ENCODE measurements around the gene AK8. TPM values are rescaled to one million over a fixed set of nuclear protein-coding genes. Genes with fewer than 3 reads are reported as not detected.

AK8 gene
- total RNA-seq, 1 experiment from 2014 or later, result 0.88 TPM

DNA sequence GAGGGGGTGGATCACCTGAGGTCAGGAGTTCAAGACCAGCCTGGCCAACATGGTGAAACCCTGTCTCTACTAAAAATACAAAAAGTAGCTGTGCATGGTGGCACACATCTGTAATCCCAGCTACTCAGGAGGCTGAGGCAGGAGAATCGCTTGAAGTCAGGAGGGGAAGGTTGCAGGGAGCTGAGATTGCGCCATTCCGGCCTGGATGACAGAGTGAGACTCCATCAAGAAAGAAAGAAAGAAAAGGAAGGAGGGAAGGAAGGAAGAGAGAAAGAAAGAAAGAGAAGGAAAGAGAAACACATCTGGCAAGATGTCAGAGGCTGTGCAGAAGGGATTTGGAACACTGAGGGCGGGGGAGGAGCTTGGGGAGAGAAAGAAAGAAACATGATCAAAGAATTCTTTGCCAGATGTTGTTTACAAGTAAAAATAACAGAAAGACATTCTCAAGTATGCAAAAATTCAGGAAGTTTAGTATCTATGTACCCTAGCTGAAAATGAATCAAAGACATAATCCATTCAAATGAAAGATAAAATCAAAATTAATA lies 93.7 kb downstream of the AK8 start:
- TF ChIP-seq, protein P1, sequence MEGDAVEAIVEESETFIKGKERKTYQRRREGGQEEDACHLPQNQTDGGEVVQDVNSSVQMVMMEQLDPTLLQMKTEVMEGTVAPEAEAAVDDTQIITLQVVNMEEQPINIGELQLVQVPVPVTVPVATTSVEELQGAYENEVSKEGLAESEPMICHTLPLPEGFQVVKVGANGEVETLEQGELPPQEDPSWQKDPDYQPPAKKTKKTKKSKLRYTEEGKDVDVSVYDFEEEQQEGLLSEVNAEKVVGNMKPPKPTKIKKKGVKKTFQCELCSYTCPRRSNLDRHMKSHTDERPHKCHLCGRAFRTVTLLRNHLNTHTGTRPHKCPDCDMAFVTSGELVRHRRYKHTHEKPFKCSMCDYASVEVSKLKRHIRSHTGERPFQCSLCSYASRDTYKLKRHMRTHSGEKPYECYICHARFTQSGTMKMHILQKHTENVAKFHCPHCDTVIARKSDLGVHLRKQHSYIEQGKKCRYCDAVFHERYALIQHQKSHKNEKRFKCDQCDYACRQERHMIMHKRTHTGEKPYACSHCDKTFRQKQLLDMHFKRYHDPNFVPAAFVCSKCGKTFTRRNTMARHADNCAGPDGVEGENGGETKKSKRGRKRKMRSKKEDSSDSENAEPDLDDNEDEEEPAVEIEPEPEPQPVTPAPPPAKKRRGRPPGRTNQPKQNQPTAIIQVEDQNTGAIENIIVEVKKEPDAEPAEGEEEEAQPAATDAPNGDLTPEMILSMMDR (IDR thresholded peaks at IDR 0.05; ENCODE audit: insufficient read depth in 1 of 2, low read depth in 1 of 2, low read length in 1 of 2, severe bottlenecking in 1 of 2, unreplicated experiment in 1 of 2), result no peak
- no peak overlapping the region for H3K4me3 Mint-ChIP-seq (ENCODE audit: unreplicated experiment)
- intact Hi-C loops (cut with micrococcal nuclease; ENCODE audit: unreplicated experiment), result no loop called here
- no peaks in the 10 kb centered on the region for H3K36me3 ChIP-seq (ENCODE audit: control insufficient read depth, insufficient read depth, low read length)
- H3K9me3 Mint-ChIP-seq (ENCODE audit: unreplicated experiment), result peaks cover 8% of the 10 kb centered on the region
- no peaks in the 10 kb centered on the region for H3K4me1 ChIP-seq
- no TSS peak for BruUV-seq (replicated peaks)
- no peak for DNase-seq
- POLR2A ChIA-PET, result no interaction called here
- CTCF ChIA-PET, result interaction anchor here (1.6 kb wide), 1 partner anchor 23 kb away, joined by 7 read pairs; no protein-coding TSS in a partner anchor
- peaks cover 19% of the 10 kb centered on the region for H3K4me1 Mint-ChIP-seq (ENCODE audit: low read depth, unreplicated experiment)
- no peaks in the 10 kb centered on the region; the same call in 1 of the 2 replicates for H3K9me3 ChIP-seq
- H3K27me3 ChIP-seq (replicated peaks; ENCODE audit: control insufficient read depth, insufficient read depth, low read length), result no peaks in the 10 kb centered on the region
- peaks cover 2% of the 10 kb centered on the region for H3K27me3 Mint-ChIP-seq (ENCODE audit: insufficient read depth, unreplicated experiment)
- no peak overlapping the region for H3K27ac Mint-ChIP-seq (ENCODE audit: unreplicated experiment)
- H3K36me3 Mint-ChIP-seq (ENCODE audit: insufficient read depth, unreplicated experiment), result no peaks in the 10 kb centered on the region
- H3K4me3 ChIP-seq (ENCODE audit: low read depth, low read length), result no peak overlapping the region

DNA sequence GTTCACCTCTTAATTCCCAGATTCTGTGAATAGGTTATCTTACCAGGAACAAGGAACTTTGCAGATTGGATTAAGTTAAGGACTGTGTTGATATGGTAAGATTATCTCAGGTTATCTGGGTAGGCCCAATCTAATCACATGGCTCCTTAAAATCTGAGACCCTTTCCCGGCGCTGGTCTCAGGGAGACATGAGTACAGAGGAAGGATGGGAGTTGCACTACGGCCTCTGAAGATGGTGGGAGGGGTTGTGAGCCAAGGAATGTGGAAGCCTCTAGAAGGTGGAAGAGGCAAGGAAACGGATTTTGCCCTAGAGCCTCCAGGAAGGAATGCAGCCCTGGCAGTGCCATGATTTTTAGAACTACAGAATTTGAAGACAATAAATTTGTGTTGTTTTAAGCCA lies 95.1 kb downstream of the AK8 start:
- H3K9me3 ChIP-seq, result no peaks in the 10 kb centered on the region
- peaks cover 3% of the 10 kb centered on the region for H3K9me3 Mint-ChIP-seq (ENCODE audit: unreplicated experiment)
- no peaks in the 10 kb centered on the region for H3K36me3 Mint-ChIP-seq (ENCODE audit: insufficient read depth, unreplicated experiment)
- H3K4me3 Mint-ChIP-seq (ENCODE audit: unreplicated experiment), result no peak overlapping the region
- H3K4me1 ChIP-seq, result no peaks in the 10 kb centered on the region
- H3K27ac Mint-ChIP-seq (ENCODE audit: unreplicated experiment), result no peak overlapping the region
- no TSS peak for BruUV-seq (replicated peaks)
- TF ChIP-seq, protein P1 (IDR thresholded peaks at IDR 0.05; ENCODE audit: insufficient read depth in 1 of 2, low read depth in 1 of 2, low read length in 1 of 2, severe bottlenecking in 1 of 2, unreplicated experiment in 1 of 2), result no peak
- CTCF ChIA-PET, result no interaction called here
- H3K4me1 Mint-ChIP-seq (ENCODE audit: low read depth, unreplicated experiment), result peaks cover 17% of the 10 kb centered on the region
- intact Hi-C loops (cut with micrococcal nuclease; ENCODE audit: unreplicated experiment), result no loop called here
- no peak for DNase-seq
- no peak overlapping the region for H3K4me3 ChIP-seq (ENCODE audit: low read depth, low read length)
- no peaks in the 10 kb centered on the region for H3K27me3 ChIP-seq (replicated peaks; ENCODE audit: control insufficient read depth, insufficient read depth, low read length)
- peaks cover 2% of the 10 kb centered on the region for H3K27me3 Mint-ChIP-seq (ENCODE audit: insufficient read depth, unreplicated experiment)
- H3K36me3 ChIP-seq (ENCODE audit: control insufficient read depth, insufficient read depth, low read length), result no peaks in the 10 kb centered on the region
- POLR2A ChIA-PET, result interaction anchor here (0.5 kb wide), 1 partner anchor 12 kb away, joined by 3 read pairs; no protein-coding TSS in a partner anchor

DNA sequence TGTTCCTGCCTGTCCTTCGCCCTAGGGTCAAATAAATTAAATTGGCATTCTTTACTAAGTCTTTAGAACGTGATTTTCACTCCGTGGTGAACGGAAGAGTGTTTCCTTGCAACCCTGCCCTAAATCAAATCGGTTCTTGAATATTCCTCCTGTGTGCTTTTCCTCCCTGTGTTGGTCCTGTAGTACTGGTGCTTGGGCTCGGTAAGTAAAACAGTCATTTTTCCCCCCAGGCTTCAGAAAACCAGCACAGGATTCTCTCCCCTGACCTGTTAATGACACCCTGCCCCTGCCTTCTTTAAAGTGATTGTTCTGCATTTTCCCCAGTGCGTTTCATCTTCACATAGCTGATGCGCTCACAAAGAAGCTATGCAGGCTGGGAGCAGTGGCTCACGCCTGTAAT lies 96.0 kb downstream of the AK8 start:
- no peak overlapping the region for H3K4me3 ChIP-seq (ENCODE audit: low read depth, low read length)
- TF ChIP-seq, protein P1 (IDR thresholded peaks at IDR 0.05; ENCODE audit: insufficient read depth in 1 of 2, low read depth in 1 of 2, low read length in 1 of 2, severe bottlenecking in 1 of 2, unreplicated experiment in 1 of 2), result no peak
- POLR2A ChIA-PET, result no interaction called here
- H3K9me3 ChIP-seq, result no peaks in the 10 kb centered on the region
- peaks cover 7% of the 10 kb centered on the region for H3K4me1 Mint-ChIP-seq (ENCODE audit: low read depth, unreplicated experiment)
- no peaks in the 10 kb centered on the region for H3K36me3 ChIP-seq (ENCODE audit: control insufficient read depth, insufficient read depth, low read length)
- no peak overlapping the region for H3K4me3 Mint-ChIP-seq (ENCODE audit: unreplicated experiment)
- CTCF ChIA-PET, result no interaction called here
- H3K27ac Mint-ChIP-seq (ENCODE audit: unreplicated experiment), result no peak overlapping the region
- H3K27me3 ChIP-seq (replicated peaks; ENCODE audit: control insufficient read depth, insufficient read depth, low read length), result no peaks in the 10 kb centered on the region
- BruUV-seq (replicated peaks), result no TSS peak
- no peak for DNase-seq
- H3K27me3 Mint-ChIP-seq (ENCODE audit: insufficient read depth, unreplicated experiment), result peaks cover 2% of the 10 kb centered on the region
- intact Hi-C loops (cut with micrococcal nuclease; ENCODE audit: unreplicated experiment), result no loop called here
- H3K9me3 Mint-ChIP-seq (ENCODE audit: unreplicated experiment), result no peaks in the 10 kb centered on the region
- no peaks in the 10 kb centered on the region for H3K4me1 ChIP-seq
- no peaks in the 10 kb centered on the region for H3K36me3 Mint-ChIP-seq (ENCODE audit: insufficient read depth, unreplicated experiment)

Data from Caco-2 (cell line).